Neural progenitor cell (in vitro differentiated cells): ENCODE results near the gene APLP2.

Experiments
- CTCF ChIP-seq: fragments of 200-600 bp; sonication (generic); IDR thresholded peaks from 2 replicates; pipeline ENCODE4 v1.5.1; 2017; ENCODE audit warnings: antibody characterized with exemption, mild to moderate bottlenecking
- EZH2phosphoT487 ChIP-seq: fragments of 200-600 bp; sonication (generic); IDR thresholded peaks from 2 replicates; pipeline ENCODE4 v1.6.1; 2017; ENCODE audit warnings: antibody characterized with exemption

GRCh38 chr11:130125638-130126037 is 55.9 kb downstream of the APLP2 start:
- TF ChIP-seq CTCF (no peak), EZH2phosphoT487 (no peak)
